Nucleus accumbens (tissue), 56 donors: Measurements from ENCODE around the gene RBM42.
A peak's percentile ranks its signal among the peaks of the same experiment; 100 is the strongest.

Experiments
- DNase-seq, 56 donors: peaks; one replicate each; lab custom pipeline; 2025; lab: John Stamatoyannopoulos, UW

The RBM42 gene

DNA sequence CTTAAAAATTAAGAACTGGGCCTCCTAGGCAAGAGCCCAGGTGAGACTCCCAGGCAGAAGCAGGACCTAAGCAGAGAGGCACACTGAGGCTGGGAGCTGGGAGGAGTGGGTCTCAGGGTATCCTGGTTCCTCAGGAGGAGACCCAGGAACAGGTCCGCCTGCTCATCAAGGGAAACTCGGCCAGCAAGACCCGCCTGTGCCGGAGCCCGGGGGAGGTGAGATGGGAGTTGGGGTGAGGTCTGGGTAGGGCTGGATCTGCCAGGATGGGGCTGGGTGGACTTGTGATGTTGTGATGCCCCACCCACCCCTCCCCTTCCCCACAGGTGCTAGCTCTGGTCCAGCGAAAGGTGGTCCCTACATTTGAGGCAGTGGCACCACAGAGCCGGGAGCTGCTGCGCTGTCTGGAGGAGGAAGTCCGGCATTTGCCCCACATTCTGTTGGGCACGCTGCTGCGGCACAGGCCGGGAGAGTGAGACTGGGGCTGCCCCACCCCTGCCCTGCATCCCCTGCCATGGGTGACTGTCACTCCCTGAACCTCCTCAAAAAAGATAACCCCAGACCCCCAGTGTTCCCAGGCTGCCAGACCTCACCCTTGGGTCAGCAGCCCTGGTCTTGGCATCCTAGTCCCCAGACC lies 9.4 kb upstream of the RBM42 start:
- DNase-seq: no peak

DNA sequence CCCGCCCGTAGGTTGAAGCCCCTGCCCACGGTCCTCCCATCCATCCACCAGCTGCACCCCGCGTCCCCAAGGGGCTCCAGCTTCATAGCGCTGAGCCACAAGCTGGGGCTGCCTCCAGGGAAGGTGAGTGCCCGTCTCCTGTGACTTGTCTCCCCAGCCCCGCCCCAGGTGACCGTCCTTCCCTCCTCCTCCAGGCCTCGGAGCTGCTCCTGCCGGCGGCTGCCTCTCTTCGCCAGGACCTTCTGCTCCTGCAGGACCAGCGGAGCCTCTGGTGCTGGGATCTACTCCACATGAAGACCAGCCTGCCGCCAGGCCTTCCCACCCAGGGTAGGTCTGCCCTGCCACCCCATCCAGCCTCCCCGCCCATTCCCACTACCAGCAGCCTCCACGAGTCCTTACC lies 8.8 kb upstream of the RBM42 start:
- DNase-seq: no peak

DNA sequence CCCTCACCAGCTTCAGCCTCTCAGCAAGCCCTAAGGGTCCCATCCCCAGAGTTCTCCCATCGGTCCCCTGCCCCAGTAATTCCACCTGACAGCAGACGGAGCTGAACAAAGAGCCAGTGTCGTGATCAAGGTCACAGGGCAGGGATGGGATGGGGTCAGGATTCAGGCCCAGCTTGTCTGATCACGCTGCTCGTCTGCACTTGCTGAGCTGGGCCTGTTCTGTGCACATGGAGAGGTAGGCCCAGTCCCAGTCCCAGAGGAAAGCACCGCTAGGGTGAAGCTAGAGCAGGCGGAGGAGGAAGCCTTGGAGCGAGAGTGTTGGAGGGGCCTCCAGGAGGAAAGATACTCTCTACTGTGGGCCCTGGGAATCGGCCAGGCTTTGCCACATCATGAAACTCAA lies 7.1 kb upstream of the RBM42 start:
- DNase-seq: no peak

DNA sequence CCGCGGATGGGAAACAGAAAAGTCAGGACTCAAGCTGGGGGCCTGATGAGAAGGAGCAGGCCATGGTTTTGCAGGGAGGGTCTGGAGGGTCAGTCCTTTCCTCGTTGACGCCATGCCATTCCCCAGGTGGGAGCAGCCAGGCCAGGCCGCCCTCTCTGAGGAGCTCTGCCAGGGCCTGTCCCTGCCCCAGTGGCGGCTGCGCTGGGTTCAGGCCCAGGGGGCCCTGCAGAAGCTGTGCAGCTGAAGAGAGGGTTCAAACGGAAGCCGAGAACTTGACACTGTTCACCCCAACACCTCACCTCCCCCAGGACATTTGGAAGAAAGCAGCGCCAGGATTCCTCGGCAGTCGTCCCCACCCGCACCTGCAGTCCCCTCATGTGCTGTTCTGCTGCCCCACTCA lies 6.1 kb upstream of the RBM42 start:
- no peak for DNase-seq

DNA sequence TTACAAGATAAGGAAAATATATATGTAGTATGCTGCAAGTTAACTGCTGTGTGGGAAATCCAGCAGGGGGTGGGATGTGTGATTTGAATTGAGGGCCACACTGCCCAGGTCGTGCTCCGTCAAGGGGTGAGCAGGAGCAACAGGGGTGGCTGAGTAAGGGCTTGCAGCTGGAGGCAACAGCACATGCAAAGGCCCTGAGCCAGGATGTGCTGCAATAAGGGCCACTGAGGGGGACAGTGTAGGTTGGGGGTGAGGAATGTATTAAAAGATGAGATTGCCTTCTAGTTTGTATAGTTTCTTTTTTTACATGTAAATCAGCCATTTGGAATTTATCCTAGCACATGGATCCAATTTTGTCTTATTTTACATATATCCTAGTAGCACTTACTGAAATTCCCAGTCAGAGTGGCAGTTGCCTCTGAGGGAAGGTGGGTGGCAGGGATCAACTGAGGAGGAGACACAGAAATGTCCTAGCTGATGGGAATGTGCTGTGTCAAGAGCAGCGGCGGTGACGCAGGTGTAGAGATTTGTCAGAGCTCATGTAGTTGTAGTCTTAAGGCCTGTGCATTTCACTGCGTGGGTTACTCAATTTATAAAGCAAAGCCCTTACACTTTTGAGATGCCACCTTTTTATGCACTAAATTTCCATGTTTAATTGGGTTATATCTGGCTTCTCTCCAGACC lies 5.4 kb upstream of the RBM42 start:
- DNase-seq: peak in 20 of 56 donors; percentile 3 to 76 (median 35)

DNA sequence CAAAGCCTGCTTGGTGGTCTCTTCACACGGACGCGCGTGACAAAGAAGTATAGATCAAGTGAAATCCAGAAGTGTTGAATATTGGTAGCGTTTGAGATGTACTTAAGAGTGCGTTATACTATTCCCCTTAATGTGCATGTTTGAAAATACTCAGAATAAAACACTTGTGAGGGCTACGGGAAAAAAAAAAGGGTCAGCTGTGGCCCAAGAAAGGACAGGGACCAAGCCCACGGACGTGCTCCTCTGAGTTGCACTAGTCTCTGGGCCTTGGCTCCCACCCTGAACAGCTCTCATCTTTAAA lies 622 bp upstream of the RBM42 start:
- DNase-seq: no peak

DNA sequence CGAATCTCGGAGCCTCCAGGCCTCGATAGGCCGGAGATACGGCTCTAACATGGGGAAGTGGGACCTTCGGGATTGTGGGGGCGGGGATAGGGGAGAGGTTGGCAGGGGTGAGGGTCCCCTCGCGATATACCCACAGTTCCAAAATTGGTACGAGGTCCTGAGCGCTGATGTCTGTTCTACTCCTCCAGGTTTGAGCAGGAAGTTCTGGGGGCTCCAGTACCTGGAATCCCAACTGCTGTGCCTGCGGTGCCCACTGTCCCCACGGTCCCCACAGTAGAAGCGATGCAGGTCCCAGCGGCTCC lies 447 bp downstream of the RBM42 start:
- no peak for DNase-seq

DNA sequence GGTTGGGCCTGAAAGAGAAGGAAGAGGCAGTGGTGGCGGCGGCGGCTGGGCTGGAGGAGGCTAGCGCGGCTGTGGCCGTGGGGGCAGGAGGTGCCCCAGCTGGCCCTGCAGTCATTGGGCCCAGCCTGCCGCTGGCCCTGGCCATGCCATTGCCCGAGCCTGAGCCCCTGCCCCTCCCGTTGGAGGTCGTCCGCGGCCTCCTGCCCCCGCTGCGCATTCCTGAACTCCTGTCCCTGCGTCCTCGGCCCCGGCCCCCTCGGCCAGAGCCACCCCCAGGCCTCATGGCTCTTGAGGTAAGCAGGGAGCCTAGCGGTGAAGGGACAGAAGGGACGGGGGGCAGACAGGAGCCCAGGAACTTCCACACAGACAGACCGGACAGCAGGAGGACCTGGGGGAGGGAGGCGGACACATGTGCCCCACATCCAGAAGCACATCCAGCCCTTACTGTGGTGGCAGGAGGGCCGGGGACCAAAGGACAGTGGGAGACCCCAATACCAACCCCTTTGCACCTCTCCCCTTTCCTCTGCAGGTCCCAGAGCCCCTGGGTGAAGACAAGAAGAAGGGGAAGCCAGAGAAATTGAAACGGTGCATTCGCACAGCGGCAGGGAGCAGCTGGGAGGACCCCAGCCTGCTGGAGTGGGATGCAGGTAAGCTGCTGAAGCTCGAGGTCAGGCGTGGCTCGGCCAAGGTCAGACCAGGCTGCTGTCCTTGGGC lies 5.0 kb downstream of the RBM42 start:
- DNase-seq: no peak

DNA sequence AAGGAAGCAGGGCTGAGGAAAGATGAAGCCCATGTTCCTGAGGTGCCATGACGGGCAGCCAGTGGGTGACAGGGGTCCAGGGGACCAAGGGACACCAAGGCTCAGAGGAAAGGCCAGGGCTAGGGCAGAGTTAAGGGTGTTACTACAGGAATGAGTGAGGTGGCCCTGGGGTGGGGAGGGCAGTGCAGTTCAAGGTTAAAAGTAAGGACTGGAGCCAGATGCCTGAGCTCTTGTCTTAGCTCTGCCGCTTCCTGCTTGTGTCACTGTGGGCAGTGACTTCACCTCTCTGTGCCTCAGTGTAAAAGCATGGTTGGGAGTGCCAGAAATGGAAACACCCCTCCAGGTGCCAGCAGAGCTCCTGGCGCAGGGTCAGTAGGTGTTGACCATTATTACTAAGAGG lies 7.8 kb downstream of the RBM42 start:
- no peak for DNase-seq

DNA sequence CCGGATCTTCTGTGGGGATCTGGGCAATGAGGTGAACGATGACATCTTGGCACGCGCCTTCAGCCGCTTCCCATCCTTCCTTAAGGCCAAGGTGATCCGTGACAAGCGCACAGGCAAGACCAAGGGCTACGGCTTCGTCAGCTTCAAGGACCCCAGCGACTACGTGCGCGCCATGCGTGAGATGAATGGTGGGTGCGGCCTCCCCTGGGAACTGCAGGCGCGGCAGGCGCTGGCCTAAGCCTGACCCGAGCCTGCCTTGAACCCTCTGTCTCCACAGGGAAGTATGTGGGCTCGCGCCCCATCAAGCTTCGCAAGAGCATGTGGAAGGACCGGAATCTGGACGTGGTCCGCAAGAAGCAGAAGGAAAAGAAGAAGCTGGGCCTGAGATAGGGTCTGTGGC lies 8.3 kb downstream of the RBM42 start:
- DNase-seq: no peak

DNA sequence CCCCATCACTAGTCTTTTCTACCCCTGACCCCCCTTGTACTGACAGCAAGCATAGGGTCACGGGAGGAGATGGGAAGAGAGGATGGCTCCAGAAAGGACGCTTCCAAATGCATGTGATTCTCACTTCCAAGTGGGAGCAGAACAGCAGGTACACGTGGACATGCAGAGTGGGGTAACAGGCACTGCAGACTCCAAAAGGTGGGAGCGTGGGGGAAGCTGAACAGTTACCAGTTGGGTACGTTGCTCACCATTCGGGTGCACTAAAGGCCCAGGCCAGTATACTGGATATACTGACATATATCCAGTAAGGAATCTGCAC lies 10.4 kb downstream of the RBM42 start:
- no peak for DNase-seq

DNA sequence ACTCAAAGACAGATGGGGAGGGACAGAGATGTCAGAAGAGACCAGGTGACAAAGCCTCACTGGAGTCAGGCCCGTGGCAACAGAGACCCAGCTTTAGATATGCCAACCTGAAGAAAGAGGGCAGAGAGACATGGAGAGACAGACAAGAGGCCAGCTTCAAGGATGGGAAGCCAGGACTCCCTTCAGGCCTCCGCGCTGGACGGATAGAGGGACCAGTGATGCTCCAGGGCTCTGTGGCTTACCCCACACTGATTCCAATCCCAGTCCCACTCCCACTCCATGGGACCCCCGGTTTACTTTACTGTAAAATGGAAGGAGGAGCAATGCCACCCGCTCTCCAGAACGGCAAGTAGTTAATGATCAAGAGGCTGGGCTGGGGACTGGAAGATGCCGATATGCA lies 11.0 kb downstream of the RBM42 start:
- no peak for DNase-seq

DNA sequence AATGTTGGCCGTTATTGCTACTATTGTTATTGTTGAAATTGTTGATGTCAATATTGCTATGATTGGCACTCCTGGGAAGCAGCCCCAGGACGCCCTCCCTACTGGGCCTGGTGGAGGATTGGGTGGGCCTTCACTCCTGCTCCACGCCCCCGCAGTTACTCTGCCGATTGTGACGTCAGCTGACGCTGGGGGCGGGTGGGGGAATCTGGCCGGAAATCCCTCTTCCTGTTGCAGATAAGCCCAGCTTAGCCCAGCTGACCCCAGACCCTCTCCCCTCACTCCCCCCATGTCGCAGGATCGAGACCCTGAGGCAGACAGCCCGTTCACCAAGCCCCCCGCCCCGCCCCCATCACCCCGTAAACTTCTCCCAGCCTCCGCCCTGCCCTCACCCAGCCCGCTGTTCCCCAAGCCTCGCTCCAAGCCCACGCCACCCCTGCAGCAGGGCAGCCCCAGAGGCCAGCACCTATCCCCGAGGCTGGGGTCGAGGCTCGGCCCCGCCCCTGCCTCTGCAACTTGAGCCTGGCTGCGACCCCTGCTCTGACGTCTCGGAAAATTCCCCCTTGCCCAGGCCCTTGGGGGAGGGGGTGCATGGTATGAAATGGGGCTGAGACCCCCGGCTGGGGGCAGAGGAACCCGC lies 12.8 kb downstream of the RBM42 start, which contains the start of gene ETV2:
Gene ETV2 (plus strand): TSS at position 231 of the 637 bp plus-strand sequence. CDS start 716 bp downstream, outside the sequence.
- DNase-seq: peak in 1 of 56 donors; percentile 28

DNA sequence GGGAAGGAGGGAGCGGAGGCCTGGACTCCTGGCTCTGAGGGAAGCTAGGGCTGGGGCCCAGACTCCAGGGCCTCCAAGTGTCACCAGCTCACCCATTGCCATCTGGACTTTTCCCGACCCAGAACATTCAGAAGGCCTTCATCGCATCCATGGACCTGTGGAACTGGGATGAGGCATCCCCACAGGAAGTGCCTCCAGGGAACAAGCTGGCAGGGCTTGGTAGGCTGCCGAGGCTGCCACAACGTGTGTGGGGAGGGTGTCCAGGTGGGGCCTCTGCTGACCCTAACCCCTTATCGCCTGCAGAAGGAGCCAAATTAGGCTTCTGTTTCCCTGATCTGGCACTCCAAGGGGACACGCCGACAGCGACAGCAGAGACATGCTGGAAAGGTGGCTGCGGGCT lies 13.5 kb downstream of the RBM42 start:
- no peak for DNase-seq

DNA sequence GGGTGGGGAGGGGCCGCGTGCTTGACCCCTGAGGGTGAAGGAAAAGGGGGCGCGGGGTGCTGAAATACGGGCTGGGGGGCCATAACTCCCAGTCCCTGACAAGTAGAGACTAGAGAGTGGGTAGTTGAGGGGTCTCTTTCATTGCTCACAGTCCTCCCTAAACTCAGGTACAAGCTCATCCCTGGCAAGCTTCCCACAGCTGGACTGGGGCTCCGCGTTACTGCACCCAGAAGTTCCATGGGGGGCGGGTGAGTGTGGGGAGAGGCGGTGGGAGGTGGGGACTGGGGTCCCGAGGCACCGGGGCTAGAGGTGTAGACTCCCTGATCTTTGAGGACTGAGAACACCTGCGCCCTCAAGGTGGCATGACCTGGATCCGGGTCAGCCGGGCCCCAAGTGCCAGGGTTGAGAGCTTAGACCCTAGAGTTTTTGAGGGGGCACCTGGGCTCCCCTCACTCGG lies 14.0 kb downstream of the RBM42 start:
- no peak for DNase-seq

DNA sequence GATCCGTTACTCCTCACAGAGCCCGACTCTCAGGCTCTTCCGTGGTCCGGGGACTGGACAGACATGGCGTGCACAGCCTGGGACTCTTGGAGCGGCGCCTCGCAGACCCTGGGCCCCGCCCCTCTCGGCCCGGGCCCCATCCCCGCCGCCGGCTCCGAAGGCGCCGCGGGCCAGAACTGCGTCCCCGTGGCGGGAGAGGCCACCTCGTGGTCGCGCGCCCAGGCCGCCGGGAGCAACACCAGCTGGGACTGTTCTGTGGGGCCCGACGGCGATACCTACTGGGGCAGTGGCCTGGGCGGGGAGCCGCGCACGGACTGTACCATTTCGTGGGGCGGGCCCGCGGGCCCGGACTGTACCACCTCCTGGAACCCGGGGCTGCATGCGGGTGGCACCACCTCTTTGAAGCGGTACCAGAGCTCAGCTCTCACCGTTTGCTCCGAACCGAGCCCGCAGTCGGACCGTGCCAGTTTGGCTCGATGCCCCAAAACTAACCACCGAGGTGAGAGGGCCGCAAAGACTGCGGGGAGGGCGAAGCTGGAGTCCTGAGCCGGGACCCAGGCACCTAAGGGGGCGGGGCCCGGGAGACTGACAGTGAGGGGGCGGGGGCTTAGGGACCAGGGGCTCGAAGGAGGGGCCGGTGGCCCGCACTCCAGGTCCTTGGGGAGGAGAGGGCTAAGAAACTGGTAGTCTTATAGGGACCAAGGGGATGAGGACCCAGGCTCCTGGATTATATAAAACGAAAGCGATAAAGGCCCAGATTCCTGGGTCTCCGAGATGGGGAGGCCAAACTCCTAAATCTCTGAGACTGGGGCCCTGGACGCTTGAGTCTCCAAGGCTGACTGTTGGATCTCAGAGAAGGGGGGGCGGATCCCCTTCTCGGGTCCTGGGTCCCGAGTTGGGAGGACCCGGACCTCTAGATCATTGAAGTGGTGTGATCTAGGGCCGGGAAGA lies 14.7 kb downstream of the RBM42 start:
- DNase-seq: peak in 40 of 56 donors; percentile 3 to 71 (median 36)

DNA sequence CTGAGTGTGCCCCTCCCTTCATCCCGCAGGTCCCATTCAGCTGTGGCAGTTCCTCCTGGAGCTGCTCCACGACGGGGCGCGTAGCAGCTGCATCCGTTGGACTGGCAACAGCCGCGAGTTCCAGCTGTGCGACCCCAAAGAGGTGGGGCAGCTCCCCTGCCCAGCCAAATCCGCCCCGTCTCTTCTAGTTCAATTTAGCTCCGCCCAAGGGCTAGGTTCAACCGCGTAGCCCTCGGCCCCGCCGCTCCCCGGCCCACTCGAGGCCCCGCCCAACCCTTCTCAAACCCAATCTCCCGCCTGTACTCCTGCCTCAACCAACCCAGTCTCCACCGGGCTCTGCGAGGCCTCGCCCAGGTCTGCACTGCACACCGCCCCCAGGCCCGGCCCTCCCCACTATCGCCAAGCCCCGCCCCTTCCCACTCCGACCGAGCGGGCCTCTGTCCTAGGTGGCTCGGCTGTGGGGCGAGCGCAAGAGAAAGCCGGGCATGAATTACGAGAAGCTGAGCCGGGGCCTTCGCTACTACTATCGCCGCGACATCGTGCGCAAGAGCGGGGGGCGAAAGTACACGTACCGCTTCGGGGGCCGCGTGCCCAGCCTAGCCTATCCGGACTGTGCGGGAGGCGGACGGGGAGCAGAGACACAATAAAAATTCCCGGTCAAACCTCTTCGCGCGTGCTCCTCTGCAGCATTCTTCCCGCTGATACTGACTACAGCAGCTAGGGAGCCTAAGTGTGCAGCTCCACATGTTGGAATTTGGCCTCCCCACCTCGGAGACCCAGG lies 15.6 kb downstream of the RBM42 start:
- DNase-seq: peak in 50 of 56 donors; percentile 8 to 80 (median 42)

DNA sequence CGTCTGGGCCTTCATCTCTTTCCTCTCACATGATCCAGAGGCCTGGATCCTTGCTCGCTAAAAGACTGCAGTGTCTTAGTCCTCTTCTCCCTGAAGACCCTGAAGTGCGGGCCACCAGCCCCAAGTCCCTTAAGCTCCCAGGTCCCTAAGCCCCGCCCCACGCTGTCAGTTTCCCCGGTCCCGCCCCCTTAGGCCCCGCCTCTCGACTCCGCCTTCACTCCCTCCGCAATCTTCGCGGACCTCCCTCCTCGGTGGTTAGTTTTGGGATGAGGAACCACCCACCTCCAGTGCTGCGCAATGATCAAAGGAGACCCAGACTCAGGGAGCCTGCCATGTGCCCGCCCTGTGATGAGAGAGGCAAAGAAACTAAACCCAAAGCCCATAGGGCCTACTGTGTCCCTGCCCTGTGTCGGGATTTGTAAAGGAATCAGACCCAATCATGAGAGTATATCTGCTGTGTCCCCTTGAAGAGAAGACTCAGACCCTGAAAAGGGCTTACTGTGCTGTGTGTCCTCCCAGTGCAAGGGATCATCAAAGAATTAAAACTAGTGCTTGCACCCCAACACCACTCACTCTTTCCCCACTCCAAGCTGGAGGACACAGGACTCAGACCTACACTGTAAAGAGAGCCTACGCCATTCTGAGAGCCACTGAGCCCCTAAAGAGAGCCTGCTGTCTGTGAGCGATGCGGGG lies 16.3 kb downstream of the RBM42 start:
- peak in 45 of 56 donors; percentile 5 to 78 (median 35) for DNase-seq
